HEK293 (cell line): ENCODE data around the gene SERTAD2.

Source experiments
- CTCF ChIA-PET: fragments of 350-600 bp; formaldehyde crosslinking; extraction: SDS; loops from one replicate; lab custom pipeline; 2021; ENCODE audit warnings: antibody characterized with exemption; lab: Yijun Ruan, JAX
- POLR2A ChIA-PET: fragments of 300-600 bp; formaldehyde crosslinking; extraction: SDS; loops from one replicate; lab custom pipeline; 2020; ENCODE audit warnings: antibody characterized with exemption, inconsistent platforms; lab: Yijun Ruan, JAX
- H3K27ac ChIP-seq: fragments of 200-500 bp; sonication (Bioruptor generic); 2 replicates; pipeline ENCODE4 v1.5.1; 2014; ENCODE audit warnings: low read depth, low read length, control low read depth, inconsistent platforms; ENCODE audit errors: extremely low read depth
- H3K36me3 ChIP-seq, 2 experiments: fragments of 200-500 bp in 1 of 2; sonication (Bioruptor generic) in 1 of 2; 1 replicate in 1 of 2; 2 replicates in 1 of 2; pipeline ENCODE4 v1.5.1; 2014 to 2017; ENCODE audit warnings: inconsistent platforms in 2 of 2, low read length in 2 of 2; ENCODE audit not compliant: control insufficient read depth in 2 of 2, insufficient read depth in 1 of 2
- H3K4me1 ChIP-seq: fragments of 200-500 bp; sonication (Bioruptor generic); 2 replicates; pipeline ENCODE4 v1.5.1; 2014; ENCODE audit warnings: mild to moderate bottlenecking, low read length, inconsistent platforms; ENCODE audit not compliant: control insufficient read depth, insufficient read depth
- H3K4me3 ChIP-seq: 2 replicates; pipeline ENCODE4 v1.5.1; 2011; ENCODE audit warnings: low read depth, mild to moderate bottlenecking, control low read depth, low read length, moderate library complexity
- H3K9me3 ChIP-seq: fragments of 200-500 bp; sonication (Bioruptor generic); 2 replicates; pipeline ENCODE4 v1.5.1; 2014; ENCODE audit warnings: low read depth, low read length, inconsistent platforms; ENCODE audit not compliant: control insufficient read depth, insufficient read depth
- KLF7 ChIP-seq: fragments of 450-650 bp; formaldehyde crosslinking; IDR thresholded peaks from 2 replicates; pipeline ENCODE4 v1.5.1; 2016; ENCODE audit warnings: missing biosample characterization, missing genetic modification characterization, borderline replicate concordance
- PRDM10 ChIP-seq: fragments of 450-650 bp; formaldehyde crosslinking; IDR thresholded peaks from 2 replicates; pipeline ENCODE4 v1.5.1; 2016; ENCODE audit warnings: missing biosample characterization, missing genetic modification characterization
- SETDB1 ChIP-seq: IDR thresholded peaks from one replicate; pipeline ENCODE4 v1.6.1; 2017; ENCODE audit warnings: mild to moderate bottlenecking, low read length, moderate library complexity, mixed read lengths; ENCODE audit not compliant: insufficient read length
- SP3 ChIP-seq: fragments of 450-650 bp; formaldehyde crosslinking; IDR thresholded peaks from 2 replicates; pipeline ENCODE4 v1.5.1; 2016; ENCODE audit warnings: missing biosample characterization, missing genetic modification characterization
- SP7 ChIP-seq: fragments of 450-650 bp; formaldehyde crosslinking; IDR thresholded peaks from 2 replicates; pipeline ENCODE4 v1.5.1; 2016; ENCODE audit warnings: missing biosample characterization, missing genetic modification characterization
- TSHZ1 ChIP-seq: fragments of 450-650 bp; formaldehyde crosslinking; IDR thresholded peaks from 2 replicates; pipeline ENCODE4 v1.5.1; 2016; ENCODE audit warnings: missing biosample characterization, missing genetic modification characterization, borderline replicate concordance
- YY2 ChIP-seq: fragments of 450-650 bp; formaldehyde crosslinking; IDR thresholded peaks from 2 replicates; pipeline ENCODE4 v1.5.1; 2016; ENCODE audit warnings: missing biosample characterization, missing genetic modification characterization
- ZBTB17 ChIP-seq: fragments of 450-650 bp; formaldehyde crosslinking; IDR thresholded peaks from 2 replicates; pipeline ENCODE4 v1.5.1; 2016; ENCODE audit warnings: missing biosample characterization, missing genetic modification characterization
- ZBTB20 ChIP-seq: fragments of 450-650 bp; formaldehyde crosslinking; IDR thresholded peaks from 2 replicates; pipeline ENCODE4 v1.5.1; 2016; ENCODE audit warnings: missing biosample characterization, missing genetic modification characterization
- ZBTB8A ChIP-seq: fragments of 450-650 bp; formaldehyde crosslinking; IDR thresholded peaks from 2 replicates; pipeline ENCODE4 v1.5.1; 2016; ENCODE audit warnings: missing biosample characterization, missing genetic modification characterization
- ZFHX2 ChIP-seq: fragments of 450-650 bp; formaldehyde crosslinking; conservative IDR thresholded peaks from 2 replicates; pipeline ENCODE4 v1.5.1; 2016; ENCODE audit warnings: missing biosample characterization, missing genetic modification characterization
- ZNF23 ChIP-seq: fragments of 450-650 bp; formaldehyde crosslinking; IDR thresholded peaks from 2 replicates; pipeline ENCODE4 v1.5.1; 2016; ENCODE audit warnings: missing biosample characterization, missing genetic modification characterization, borderline replicate concordance
- ZNF311 ChIP-seq: fragments of 450-650 bp; formaldehyde crosslinking; IDR thresholded peaks from 2 replicates; pipeline ENCODE4 v1.5.1; 2017; ENCODE audit warnings: missing biosample characterization, missing genetic modification characterization, borderline replicate concordance
- ZNF324 ChIP-seq: fragments of 450-650 bp; formaldehyde crosslinking; IDR thresholded peaks from 2 replicates; pipeline ENCODE4 v1.5.1; 2016; ENCODE audit warnings: missing biosample characterization, missing genetic modification characterization
- ZNF335 ChIP-seq: fragments of 450-650 bp; formaldehyde crosslinking; conservative IDR thresholded peaks from 2 replicates; pipeline ENCODE4 v1.5.1; 2016; ENCODE audit warnings: missing biosample characterization, missing genetic modification characterization
- ZNF366 ChIP-seq: fragments of 450-650 bp; formaldehyde crosslinking; conservative IDR thresholded peaks from 2 replicates; pipeline ENCODE4 v1.5.1; 2016; ENCODE audit warnings: missing biosample characterization, missing genetic modification characterization
- ZNF37A ChIP-seq: fragments of 450-650 bp; IDR thresholded peaks from 2 replicates; pipeline ENCODE4 v1.5.1; 2018; ENCODE audit warnings: missing biosample characterization, missing genetic modification characterization
- ZNF514 ChIP-seq: fragments of 450-650 bp; formaldehyde crosslinking; IDR thresholded peaks from 2 replicates; pipeline ENCODE4 v1.5.1; 2016; ENCODE audit warnings: missing biosample characterization, missing genetic modification characterization
- ZNF561 ChIP-seq: fragments of 450-650 bp; IDR thresholded peaks from 2 replicates; pipeline ENCODE4 v1.5.1; 2018; ENCODE audit warnings: missing biosample characterization, missing genetic modification characterization, borderline replicate concordance
- ZNF704 ChIP-seq: fragments of 450-650 bp; formaldehyde crosslinking; IDR thresholded peaks from 2 replicates; pipeline ENCODE4 v1.5.1; 2016; ENCODE audit warnings: missing biosample characterization, missing genetic modification characterization
- ZNF792 ChIP-seq: fragments of 450-650 bp; formaldehyde crosslinking; IDR thresholded peaks from 2 replicates; pipeline ENCODE4 v1.5.1; 2016; ENCODE audit warnings: missing biosample characterization, missing genetic modification characterization
- ZSCAN5A ChIP-seq: fragments of 450-650 bp; formaldehyde crosslinking; IDR thresholded peaks from 2 replicates; pipeline ENCODE4 v1.5.1; 2016; ENCODE audit warnings: missing biosample characterization, missing genetic modification characterization
- TF ChIP-seq, protein P1 (sequence below): fragments of 450-650 bp; formaldehyde crosslinking; IDR thresholded peaks from 2 replicates; pipeline ENCODE4 v1.5.1; 2016; ENCODE audit warnings: missing biosample characterization, missing genetic modification characterization
- TF ChIP-seq, protein P2 (sequence below): fragments of 450-650 bp; formaldehyde crosslinking; IDR thresholded peaks from 2 replicates; pipeline ENCODE4 v1.5.1; 2016; ENCODE audit warnings: missing biosample characterization, missing genetic modification characterization, low read depth

The SERTAD2 gene

DNA sequence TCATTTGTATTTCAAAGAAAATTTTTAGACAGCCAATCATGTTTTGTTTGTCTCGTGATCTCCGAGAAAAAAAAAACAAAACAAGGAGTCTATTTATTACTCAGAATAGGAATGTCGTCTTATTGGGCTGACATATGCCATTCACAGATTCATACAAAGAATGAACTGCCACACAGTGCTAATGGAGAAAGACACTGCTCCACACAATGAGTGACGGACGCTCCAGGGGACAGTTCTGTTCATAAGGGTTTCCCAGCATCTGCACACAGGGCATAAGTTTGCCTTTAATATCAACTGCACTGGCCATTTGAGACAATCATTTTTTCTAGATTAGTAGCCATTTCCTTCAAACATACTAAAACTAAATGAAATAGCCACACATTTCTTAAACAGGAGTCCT is 3.4 kb downstream of the SERTAD2 start:
- no peaks in the 10 kb centered on the region for H3K9me3 ChIP-seq
- CTCF ChIA-PET: interaction anchor here (0.6 to 1.3 kb wide), 7 partner anchors 11 to 530 kb away, joined by 3 to 10 read pairs (median 4); no protein-coding TSS in a partner anchor
- H3K36me3 ChIP-seq: no peaks in the 10 kb centered on the region
- POLR2A ChIA-PET: interaction anchor here (0.8 to 8.5 kb wide), 2 partner anchors 99 to 117 kb away, joined by 3 to 177 read pairs; no protein-coding TSS in a partner anchor
- H3K4me1 ChIP-seq: peaks cover 23% of the 10 kb centered on the region
- no peak overlapping the region for H3K27ac ChIP-seq
- H3K4me3 ChIP-seq: no peak overlapping the region
- TF ChIP-seq, protein P1, sequence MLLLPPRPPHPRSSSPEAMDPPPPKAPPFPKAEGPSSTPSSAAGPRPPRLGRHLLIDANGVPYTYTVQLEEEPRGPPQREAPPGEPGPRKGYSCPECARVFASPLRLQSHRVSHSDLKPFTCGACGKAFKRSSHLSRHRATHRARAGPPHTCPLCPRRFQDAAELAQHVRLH (tag by site-specific recombination): no peak
- TF ChIP-seq, protein P2, sequence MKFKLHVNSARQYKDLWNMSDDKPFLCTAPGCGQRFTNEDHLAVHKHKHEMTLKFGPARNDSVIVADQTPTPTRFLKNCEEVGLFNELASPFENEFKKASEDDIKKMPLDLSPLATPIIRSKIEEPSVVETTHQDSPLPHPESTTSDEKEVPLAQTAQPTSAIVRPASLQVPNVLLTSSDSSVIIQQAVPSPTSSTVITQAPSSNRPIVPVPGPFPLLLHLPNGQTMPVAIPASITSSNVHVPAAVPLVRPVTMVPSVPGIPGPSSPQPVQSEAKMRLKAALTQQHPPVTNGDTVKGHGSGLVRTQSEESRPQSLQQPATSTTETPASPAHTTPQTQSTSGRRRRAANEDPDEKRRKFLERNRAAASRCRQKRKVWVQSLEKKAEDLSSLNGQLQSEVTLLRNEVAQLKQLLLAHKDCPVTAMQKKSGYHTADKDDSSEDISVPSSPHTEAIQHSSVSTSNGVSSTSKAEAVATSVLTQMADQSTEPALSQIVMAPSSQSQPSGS (tag by site-specific recombination): no peak
- TF ChIP-seq ZNF324 (tag by site-specific recombination) (no peak), KLF7 (tag by site-specific recombination) (no peak), ZNF366 (tag by site-specific recombination) (no peak), ZNF561 (tag by site-specific recombination) (no peak), SP7 (tag by site-specific recombination) (no peak), ZNF37A (tag by site-specific recombination) (no peak), ZNF514 (tag by site-specific recombination) (no peak), ZBTB8A (no peak), YY2 (no peak), ZSCAN5A (tag by site-specific recombination) (no peak), ZNF23 (no peak), ZNF792 (no peak), ZNF311 (tag by site-specific recombination) (no peak), ZNF704 (tag by site-specific recombination) (no peak)

DNA sequence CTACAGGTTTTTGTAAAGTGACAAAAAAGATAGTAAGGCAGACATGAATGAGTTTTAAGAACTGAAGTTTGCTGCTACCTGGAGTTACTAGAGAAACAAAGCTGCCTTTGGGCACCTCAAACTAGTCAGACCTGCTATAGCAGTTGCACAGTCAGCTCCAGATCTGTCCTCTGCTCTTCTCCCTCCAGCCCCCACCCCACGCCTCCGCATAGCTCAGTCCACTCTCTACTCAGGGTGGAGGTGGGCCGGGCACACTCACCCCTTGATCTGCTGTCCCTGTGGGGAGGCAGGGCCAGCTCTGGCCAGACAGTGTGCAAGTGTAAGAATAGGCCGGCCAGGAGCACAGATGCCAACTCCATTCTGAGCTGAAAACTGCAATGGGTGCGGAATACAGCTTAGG is 4.1 kb downstream of the SERTAD2 start:
- TF ChIP-seq TSHZ1 (tag by site-specific recombination): no peak
- TF ChIP-seq ZBTB8A: no peak
- no peak for TF ChIP-seq ZNF335
- no peak for TF ChIP-seq ZBTB20 (tag by site-specific recombination)
- peak; percentile 29; the same call in 1 of the 2 replicates for TF ChIP-seq ZFHX2 (tag by site-specific recombination)
- TF ChIP-seq PRDM10 (tag by site-specific recombination): peak; percentile 49
- TF ChIP-seq ZBTB17 (tag by site-specific recombination): 0 out of 2 replicates have a peak, but pooled peaks have one; percentile 24
- no peak for TF ChIP-seq SETDB1
- no peak for TF ChIP-seq SP3 (tag by site-specific recombination)
- peaks cover 19% of the 10 kb centered on the region for H3K4me1 ChIP-seq
- H3K9me3 ChIP-seq: no peaks in the 10 kb centered on the region
- ChIA-PET CTCF (interaction anchor here (0.6 to 2.4 kb wide), 9 partner anchors 11 to 257 kb away, joined by 3 to 10 read pairs (median 4); no protein-coding TSS in a partner anchor), POLR2A (interaction anchor here (0.8 to 8.5 kb wide), 2 partner anchors 100 to 118 kb away, joined by 3 to 177 read pairs; no protein-coding TSS in a partner anchor)
- H3K4me3 ChIP-seq: no peak overlapping the region
- H3K36me3 ChIP-seq: no peaks in the 10 kb centered on the region
- no peak overlapping the region for H3K27ac ChIP-seq
